GM12878 (cell line): Measurements from ENCODE around the gene SORT1. TPM values are rescaled to one million over a fixed set of nuclear protein-coding genes. Genes with fewer than 3 reads are reported as not detected.

Source experiments
- BMI1 ChIP-seq: fragments of 450-650 bp; IDR thresholded peaks from 2 replicates; pipeline ENCODE4 v1.6.1; 2016; ENCODE audit warnings: mild to moderate bottlenecking, moderate library complexity, borderline replicate concordance
- E4F1 ChIP-seq: fragments of 450-650 bp; IDR thresholded peaks from 2 replicates; pipeline ENCODE4 v1.6.1; 2018; ENCODE audit warnings: borderline replicate concordance, mild to moderate bottlenecking; ENCODE audit not compliant: partially characterized antibody
- JUNB ChIP-seq: IDR thresholded peaks from 2 replicates; pipeline ENCODE4 v1.6.1; 2016; ENCODE audit warnings: antibody characterized with exemption, mild to moderate bottlenecking
- MTA2 ChIP-seq: fragments of 450-650 bp; IDR thresholded peaks from 2 replicates; pipeline ENCODE4 v1.6.1; 2016; ENCODE audit warnings: low read depth, mild to moderate bottlenecking, moderate library complexity
- SREBF1 ChIP-seq: IDR thresholded peaks from 2 replicates; pipeline ENCODE4 v1.6.1; 2012; ENCODE audit warnings: mild to moderate bottlenecking, low read length
- TCF12 ChIP-seq: IDR thresholded peaks from 2 replicates; pipeline ENCODE4 v1.6.1; 2011; ENCODE audit warnings: low read depth, mild to moderate bottlenecking, low read length
- YY1 ChIP-seq: IDR thresholded peaks from 2 replicates; pipeline ENCODE4 v1.6.1; 2011; ENCODE audit warnings: low read depth, mild to moderate bottlenecking, low read length
- ZNF274 ChIP-seq: IDR thresholded peaks from one replicate; pipeline ENCODE4 v1.8.0; 2011; ENCODE audit not compliant: insufficient read length, insufficient read depth
- ZNF384 ChIP-seq: IDR thresholded peaks from 2 replicates; pipeline ENCODE4 v1.6.1; 2012; ENCODE audit warnings: low read depth, mild to moderate bottlenecking, low read length, improper control_type of control experiment, borderline replicate concordance
- ZNF592 ChIP-seq: fragments of 450-650 bp; IDR thresholded peaks from 2 replicates; pipeline ENCODE4 v1.6.1; 2017; ENCODE audit warnings: mild to moderate bottlenecking, moderate library complexity
- polyA plus RNA-seq, 11 experiments: library from polyadenylated mRNA; depleted of rRNA in 4 of 11; unstranded in 6 of 11; stranded (reverse) in 5 of 11; fragments of >200 nt; fragmentation: Nextera tagmentation in 4 of 11; fragmentation: Illumina TruSeq in 1 of 11; extraction: Ambion mirVana in 4 of 11; extraction: Trizol in 1 of 11; gene quantifications; 1 replicate in 1 of 11; 2 replicates in 10 of 11; pipeline versions ENCODE4 v1.2.1 to v1.2.3, GENCODE V29; 2011 to 2016; ENCODE audit warnings: inconsistent platforms in 2 of 11, missing spikeins in 2 of 11, low read depth in 1 of 11
- total RNA-seq, 4 experiments: library from RNA; depleted of rRNA in 3 of 4; stranded (reverse); fragments of >200 nt in 3 of 4; fragmentation: Illumina TruSeq in 1 of 4; extraction: Trizol in 1 of 4; gene quantifications; 2 replicates each; pipeline versions ENCODE4 v1.2.1 to v1.2.3, GENCODE V29; 2013 to 2021

Gene SORT1
- total and polyA plus RNA-seq, 10 of the 15 experiments (the other 5 are each of a cell fraction or from before 2014, with no cell fraction given) = 0.06 to 1.9 (median 0.33) TPM; not detected in 1

GRCh38 chr1:109315288-109315687, 82.4 kb downstream of the SORT1 start (continued):
- TF ChIP-seq ZNF592 (no peak), TCF12 (no peak), MTA2 (no peak), YY1 (no peak), BMI1 (no peak), JUNB (no peak), E4F1 (no peak), ZNF384 (no peak), SREBF1 (no peak), ZNF274 (no peak)
